Choroid plexus epithelial cell (primary cell): ENCODE data around the gene AREL1.
A peak's percentile ranks its signal among the peaks of the same experiment; 100 is the strongest.

ENCODE experiments used
- DNase-seq: peaks from one replicate; pipeline ENCODE4 v3.0.0-alpha.2; 2010; ENCODE audit warnings: low read depth
- H3K4me3 ChIP-seq: 2 replicates; pipeline ENCODE4 v1.5.1; 2011; ENCODE audit warnings: low read depth, mild to moderate bottlenecking, control low read depth, low read length, moderate library complexity
- TF ChIP-seq, protein P1 (sequence below): conservative IDR thresholded peaks from 2 replicates; pipeline ENCODE4 v1.5.1; 2011; ENCODE audit warnings: low read depth, mild to moderate bottlenecking, control low read depth, inconsistent platforms, low read length, moderate library complexity

The AREL1 gene

GRCh38 chr14:74713395-74713735, 485 bp upstream of the AREL1 start:
- peak overlapping the region; percentile 82 for H3K4me3 ChIP-seq
- DNase-seq, result no peak
- TF ChIP-seq, protein P1, sequence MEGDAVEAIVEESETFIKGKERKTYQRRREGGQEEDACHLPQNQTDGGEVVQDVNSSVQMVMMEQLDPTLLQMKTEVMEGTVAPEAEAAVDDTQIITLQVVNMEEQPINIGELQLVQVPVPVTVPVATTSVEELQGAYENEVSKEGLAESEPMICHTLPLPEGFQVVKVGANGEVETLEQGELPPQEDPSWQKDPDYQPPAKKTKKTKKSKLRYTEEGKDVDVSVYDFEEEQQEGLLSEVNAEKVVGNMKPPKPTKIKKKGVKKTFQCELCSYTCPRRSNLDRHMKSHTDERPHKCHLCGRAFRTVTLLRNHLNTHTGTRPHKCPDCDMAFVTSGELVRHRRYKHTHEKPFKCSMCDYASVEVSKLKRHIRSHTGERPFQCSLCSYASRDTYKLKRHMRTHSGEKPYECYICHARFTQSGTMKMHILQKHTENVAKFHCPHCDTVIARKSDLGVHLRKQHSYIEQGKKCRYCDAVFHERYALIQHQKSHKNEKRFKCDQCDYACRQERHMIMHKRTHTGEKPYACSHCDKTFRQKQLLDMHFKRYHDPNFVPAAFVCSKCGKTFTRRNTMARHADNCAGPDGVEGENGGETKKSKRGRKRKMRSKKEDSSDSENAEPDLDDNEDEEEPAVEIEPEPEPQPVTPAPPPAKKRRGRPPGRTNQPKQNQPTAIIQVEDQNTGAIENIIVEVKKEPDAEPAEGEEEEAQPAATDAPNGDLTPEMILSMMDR, result no peak

GRCh38 chr14:74711651-74712050, 1.2 kb downstream of the AREL1 start:
- TF ChIP-seq, protein P1, result no peak
- DNase-seq, result no peak
- H3K4me3 ChIP-seq, result no peak overlapping the region

DNA sequence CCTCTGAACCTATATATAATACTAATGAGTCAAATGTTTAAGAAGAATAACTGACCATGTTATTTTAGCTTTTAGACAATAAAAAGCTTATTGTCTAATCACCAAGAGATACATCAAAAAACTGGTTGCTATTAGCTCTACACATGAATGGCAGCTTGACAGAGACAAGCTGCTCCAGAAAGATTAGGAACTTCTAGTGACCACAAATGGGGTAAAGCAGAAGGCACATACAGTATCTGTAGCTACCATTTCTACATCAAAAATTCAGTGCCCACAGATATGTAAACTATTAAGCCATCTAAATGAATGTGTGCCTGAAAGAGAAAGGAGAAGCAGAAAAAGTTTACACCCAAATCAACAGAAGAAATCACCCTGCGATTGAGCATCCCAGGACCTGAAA, 2.4 kb downstream of the AREL1 start:
- no peak for DNase-seq
- TF ChIP-seq, protein P1, result no peak
- H3K4me3 ChIP-seq, result no peak overlapping the region

DNA sequence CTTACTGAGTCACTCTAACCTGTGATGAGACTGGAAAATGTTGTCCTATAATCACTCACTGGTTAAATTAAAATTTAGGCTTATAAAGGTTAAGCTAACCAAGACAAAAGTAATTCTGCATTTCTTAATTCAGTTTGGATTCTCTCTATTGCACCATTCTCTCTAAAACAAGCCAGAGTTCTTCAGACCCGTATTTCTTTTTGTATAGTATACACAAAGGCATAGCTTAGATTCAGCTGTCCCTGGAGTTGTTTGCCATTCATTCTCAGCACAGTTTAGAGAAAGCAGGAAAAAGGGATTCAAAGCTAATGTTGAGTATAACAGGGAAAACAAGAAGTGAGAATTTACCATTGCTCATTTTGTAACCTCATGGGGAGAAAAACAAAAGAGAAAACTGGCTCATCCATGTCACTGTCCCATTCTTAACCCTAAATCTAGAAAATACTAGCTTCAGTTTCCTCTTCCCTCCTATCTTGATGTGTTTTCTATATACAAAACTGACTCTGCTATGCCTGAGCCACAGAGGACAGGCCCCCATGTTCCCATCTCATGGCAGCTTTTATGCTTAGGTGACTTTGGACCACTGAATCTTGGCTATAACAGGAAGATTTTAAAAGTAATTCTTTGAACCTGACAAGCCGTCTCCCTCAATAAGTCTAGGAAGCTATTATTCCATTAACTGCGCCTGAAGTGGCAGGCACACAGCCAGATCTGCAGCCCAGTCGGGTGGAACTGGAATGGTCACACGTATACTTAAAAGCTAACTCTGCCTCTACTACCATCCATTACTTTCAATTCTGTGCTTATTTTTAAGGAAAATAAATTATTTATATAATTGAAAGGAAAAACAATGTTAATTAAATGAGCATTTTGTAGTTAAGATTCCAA, 7.0 kb downstream of the AREL1 start:
- TF ChIP-seq, protein P1, result no peak
- DNase-seq, result no peak
- no peak overlapping the region for H3K4me3 ChIP-seq

DNA sequence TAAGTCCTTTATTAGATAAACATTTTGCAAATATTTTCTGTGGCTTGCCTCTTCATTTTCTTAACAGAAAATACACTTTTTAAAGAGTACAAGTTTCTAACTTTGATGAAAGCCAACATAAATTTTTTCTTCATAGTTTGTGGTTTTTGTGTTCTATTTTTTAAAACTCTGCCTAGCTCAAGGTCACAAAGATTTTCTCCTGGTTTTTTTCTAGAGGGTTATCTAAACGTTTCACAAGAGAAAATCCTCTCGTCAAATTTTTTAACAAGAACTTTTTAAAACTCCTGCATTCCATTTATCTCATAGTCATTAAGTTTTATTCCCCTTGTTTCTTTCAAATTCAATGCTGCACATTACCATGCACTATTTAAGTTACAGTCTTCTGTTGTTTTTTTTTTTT, 8.2 kb downstream of the AREL1 start:
- peak; percentile 39 for DNase-seq
- TF ChIP-seq, protein P1, result no peak
- H3K4me3 ChIP-seq, result no peak overlapping the region

DNA sequence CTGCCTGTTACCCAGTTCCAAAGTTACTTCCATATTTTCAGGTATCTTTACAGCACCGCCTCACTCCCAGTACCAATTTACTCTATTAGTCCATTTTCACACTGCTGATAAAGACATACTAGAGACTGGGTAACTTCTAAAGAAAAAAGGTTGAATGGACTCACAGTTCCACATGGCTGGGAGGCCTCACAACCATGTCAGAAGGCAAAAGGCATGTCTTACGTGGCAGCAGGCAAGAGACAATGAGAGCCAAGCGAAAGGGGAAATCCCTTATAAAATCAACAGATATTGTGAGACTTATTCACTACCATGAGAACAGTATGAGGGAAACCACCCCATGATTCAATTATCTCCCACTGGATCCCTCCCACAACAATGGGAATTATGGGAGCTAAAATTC, 9.8 kb downstream of the AREL1 start:
- TF ChIP-seq, protein P1, result no peak
- H3K4me3 ChIP-seq, result no peak overlapping the region
- no peak for DNase-seq

GRCh38 chr14:74702293-74702692, 10.6 kb downstream of the AREL1 start:
- no peak overlapping the region for H3K4me3 ChIP-seq
- DNase-seq, result no peak
- TF ChIP-seq, protein P1, result no peak
